Stomach (tissue), 4 donors: Measurements from ENCODE around the gene NDUFA8.

ENCODE experiments used
- CTCF ChIP-seq, 7 experiments: fragments of 450-650 bp in 4 of 7; fragments of 200-600 bp in 3 of 7; sonication (generic) in 3 of 7; IDR thresholded peaks; one replicate each; pipeline ENCODE4 v1.5.1; 2016 to 2019; ENCODE audit warnings: antibody characterized with exemption in 7 of 7, control low read depth in 2 of 7, mild to moderate bottlenecking in 1 of 7
- EP300 ChIP-seq: sonication (generic); formaldehyde crosslinking; IDR thresholded peaks from one replicate; pipeline ENCODE4 v1.6.1; 2017; ENCODE audit warnings: antibody characterized with exemption
- POLR2AphosphoS5 ChIP-seq, 3 donors: sonication (generic); formaldehyde crosslinking; IDR thresholded peaks; one replicate each; pipeline ENCODE4 v1.6.1; 2016; ENCODE audit warnings: antibody characterized with exemption in 3 of 3

DNA sequence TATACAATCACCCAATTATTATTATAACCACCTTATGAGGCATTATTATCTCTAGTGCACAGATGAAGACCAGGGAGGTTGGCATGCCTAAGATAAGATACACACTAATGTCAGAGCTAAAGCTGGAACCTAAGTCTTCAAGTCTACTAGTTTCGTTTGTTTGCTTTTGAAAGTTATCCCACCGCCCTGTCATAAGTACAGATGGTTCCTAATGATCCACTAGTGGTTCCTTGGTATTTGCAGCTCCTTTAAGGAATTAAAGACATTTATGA lies 14.1 kb downstream of the NDUFA8 start:
- TF ChIP-seq POLR2AphosphoS5 (IDR thresholded peaks at IDR 0.05) (no peak), CTCF (IDR thresholded peaks at IDR 0.05) (no peak), EP300 (no peak)
